Endothelial cell of umbilical vein (primary cell): ENCODE data around the gene PRSS22. TPM values are rescaled to one million over a fixed set of nuclear protein-coding genes. Genes with fewer than 3 reads are reported as not detected.

ENCODE experiments used
- BruUV-seq: library from RNA; stranded (reverse); fragments of 400-500 nt; replicated peaks from 2 replicates; lab custom pipeline; 2021; lab: Mats Ljungman, UMichigan
- CTCF ChIA-PET: fragments of 300-600, 350-600 bp; sonication (Branson Sonifier 250); formaldehyde crosslinking; loops from one replicate; lab custom pipeline; 2021; ENCODE audit warnings: antibody characterized with exemption, inconsistent platforms; lab: Charles Lee
- POLR2A ChIA-PET: fragments of 300-600, 350-600 bp; sonication (Branson Sonifier 250); formaldehyde crosslinking; loops from one replicate; lab custom pipeline; 2021; ENCODE audit warnings: antibody characterized with exemption, inconsistent platforms; lab: Charles Lee
- DNase-seq: peaks from one replicate; pipeline ENCODE4 v3.0.0-alpha.2; 2011; ENCODE audit warnings: low read depth, low spot score
- FAIRE-seq: peaks from 2 replicates; lab custom pipeline; 2011; peaks lifted over from hg19 to GRCh38; lab: Jason Lieb, UNC
- H2AFZ ChIP-seq: 2 replicates; pipeline ENCODE4 v1.6.0; 2012; ENCODE audit warnings: low read depth, low read length, control low read depth, inconsistent platforms
- H3K27ac ChIP-seq: 2 replicates; pipeline ENCODE4 v1.5.1; 2011; ENCODE audit warnings: low read depth, mild to moderate bottlenecking, control low read depth, low read length, moderate library complexity; ENCODE audit not compliant: insufficient read depth
- H3K27me3 ChIP-seq, 2 experiments: 2 replicates each; pipeline versions ENCODE4 v1.6.0 to v1.6.1; 2011; ENCODE audit warnings: low read length in 2 of 2, mixed read lengths in 1 of 2; ENCODE audit not compliant: control insufficient read depth in 2 of 2, insufficient read depth in 2 of 2
- H3K36me3 ChIP-seq, 2 experiments: 2 replicates in 1 of 2; 3 replicates in 1 of 2; pipeline ENCODE4 v1.5.1; 2011; ENCODE audit warnings: low read length in 2 of 2, mild to moderate bottlenecking in 1 of 2, moderate library complexity in 1 of 2; ENCODE audit not compliant: control insufficient read depth in 2 of 2, insufficient read depth in 2 of 2; ENCODE audit errors: extremely low read depth in 1 of 2
- H3K4me1 ChIP-seq: 3 replicates; pipeline ENCODE4 v1.5.1; 2011; ENCODE audit warnings: mild to moderate bottlenecking, low read length; ENCODE audit not compliant: control insufficient read depth, insufficient read depth; ENCODE audit errors: extremely low read depth
- H3K4me2 ChIP-seq: 2 replicates; pipeline ENCODE4 v1.6.1; 2011; ENCODE audit warnings: low read length, control low read depth, mixed read lengths; ENCODE audit not compliant: insufficient read depth
- H3K4me3 ChIP-seq, 3 experiments: fragments of 200-600 bp in 1 of 3; sonication (generic), shearing (Covaris generic) in 1 of 3; replicated peaks in 1 of 3; 2 replicates each; pipeline ENCODE4 v1.5.1; 2011 to 2016; ENCODE audit warnings: control low read depth in 3 of 3, low read length in 3 of 3, mild to moderate bottlenecking in 2 of 3, inconsistent platforms in 1 of 3, low read depth in 1 of 3, moderate library complexity in 1 of 3; ENCODE audit not compliant: insufficient read depth in 1 of 3
- H3K79me2 ChIP-seq: 2 replicates; pipeline ENCODE4 v1.6.0; 2012; ENCODE audit warnings: low read length, inconsistent platforms; ENCODE audit not compliant: control insufficient read depth, insufficient read depth
- H3K9ac ChIP-seq: replicated peaks from 2 replicates; pipeline ENCODE3; 2011; ENCODE audit warnings: low read length, control low read depth; ENCODE audit not compliant: insufficient read depth; ENCODE audit errors: extremely low read depth
- H3K9me1 ChIP-seq: replicated peaks from 3 replicates; pipeline ENCODE4 v1.6.0; 2011; ENCODE audit warnings: mild to moderate bottlenecking, low read length; ENCODE audit not compliant: control insufficient read depth, insufficient read depth; ENCODE audit errors: extremely low read depth
- H3K9me3 ChIP-seq: replicated peaks from 2 replicates; pipeline ENCODE4 v1.5.1; 2012; ENCODE audit warnings: low read length, inconsistent platforms; ENCODE audit not compliant: control insufficient read depth, insufficient read depth
- H4K20me1 ChIP-seq: replicated peaks from 2 replicates; pipeline ENCODE3; 2011; ENCODE audit warnings: mild to moderate bottlenecking, low read length; ENCODE audit not compliant: control insufficient read depth, insufficient read depth; ENCODE audit errors: extremely low read depth
- EZH2 ChIP-seq: IDR thresholded peaks from 2 replicates; pipeline ENCODE4 v1.6.1; 2012; ENCODE audit warnings: borderline replicate concordance, low read depth, mild to moderate bottlenecking, moderate library complexity, low read length, inconsistent platforms; ENCODE audit not compliant: severe bottlenecking
- FOS ChIP-seq: IDR thresholded peaks from 2 replicates; pipeline ENCODE4 v1.6.1; 2011; ENCODE audit warnings: mild to moderate bottlenecking, low read length, moderate library complexity, borderline replicate concordance; ENCODE audit not compliant: insufficient read depth
- GATA2 ChIP-seq: IDR thresholded peaks from 2 replicates; pipeline ENCODE4 v1.7.0; 2011; ENCODE audit warnings: low read depth, mild to moderate bottlenecking, moderate library complexity, mixed read lengths, low read length; ENCODE audit not compliant: insufficient read length, insufficient read depth
- JUN ChIP-seq: IDR thresholded peaks from 2 replicates; pipeline ENCODE4 v1.6.1; 2011; ENCODE audit warnings: borderline replicate concordance, low read depth; ENCODE audit not compliant: insufficient read length, insufficient read depth
- MYC ChIP-seq: IDR thresholded peaks from one replicate; pipeline ENCODE4 v1.6.1; 2011; ENCODE audit warnings: mild to moderate bottlenecking, low read depth, low read length
- POLR2A ChIP-seq: IDR thresholded peaks from 2 replicates; pipeline ENCODE4 v1.6.1; 2012; ENCODE audit warnings: low read depth, mild to moderate bottlenecking, control low read depth, low read length
- POLR2AphosphoS5 ChIP-seq: IDR thresholded peaks from 2 replicates; pipeline ENCODE4 v1.6.1; 2012; ENCODE audit warnings: low read depth, mild to moderate bottlenecking, control low read depth, low read length, moderate library complexity; ENCODE audit not compliant: insufficient read depth
- dilution Hi-C: fragments of 300-500 bp; cut with MboI; formaldehyde crosslinking; loops from one replicate; pipeline ENCODE4 v1.15.0; 2019; ENCODE audit warnings: low sequenced_read_pairs; ENCODE audit not compliant: extremely low pct_ligation_motif_present
- intact Hi-C: fragments of 100-400 bp; cut with micrococcal nuclease; formaldehyde crosslinking; loops from one replicate; pipeline ENCODE4 v1.10.0; 2022
- polyA plus RNA-seq, 4 experiments: library from polyadenylated mRNA; depleted of rRNA in 3 of 4; stranded (reverse) in 3 of 4; unstranded in 1 of 4; fragments of >200 nt; gene quantifications; 2 replicates each; pipeline versions ENCODE4 v1.2.1 to v1.2.3, GENCODE V29; 2011 to 2012; ENCODE audit warnings: missing spikeins in 1 of 4
- total RNA-seq: library from RNA; stranded (reverse); gene quantifications from 2 replicates; pipeline ENCODE4 v1.2.3, GENCODE V29; 2021
- TF ChIP-seq, protein P1 (sequence below), 2 donors: IDR thresholded peaks; 1 replicate in 1 of 2; 2 replicates in 1 of 2; pipeline ENCODE4 v1.5.1; 2011; ENCODE audit warnings: low read length in 2 of 2, mild to moderate bottlenecking in 2 of 2, moderate library complexity in 2 of 2, control low read depth in 1 of 2, inconsistent platforms in 1 of 2, low read depth in 1 of 2; ENCODE audit not compliant: insufficient read depth in 1 of 2; ENCODE audit errors: extremely low read depth in 1 of 2
- TF ChIP-seq, protein P2 (sequence below): IDR thresholded peaks from 2 replicates; pipeline ENCODE4 v1.6.1; 2011; ENCODE audit not compliant: insufficient read depth, insufficient read length

The PRSS22 gene
- total and polyA plus RNA-seq, 2 donors (not counting 3 experiments of a cell fraction or from before 2014, with no cell fraction given): not detected

DNA sequence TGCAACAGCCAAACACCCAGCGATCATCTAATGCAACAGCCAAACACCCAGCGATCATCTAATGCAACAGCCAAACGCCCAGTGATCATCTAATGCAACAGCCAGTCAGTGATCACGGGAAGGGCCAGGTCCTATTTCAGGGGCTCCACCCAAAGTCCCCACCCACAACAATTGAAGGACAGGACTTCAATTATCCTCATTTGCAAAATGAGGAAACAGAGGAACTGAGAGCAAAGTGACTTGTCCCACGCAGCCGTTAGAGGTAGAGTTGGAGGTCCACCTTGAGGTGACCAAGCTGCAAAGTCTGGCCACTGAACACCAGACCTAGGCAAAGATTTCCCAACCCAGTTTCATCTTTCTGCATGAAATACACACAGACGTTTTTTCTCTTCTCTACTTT, 24.2 kb downstream of the PRSS22 start:
- no peak overlapping the region for H3K4me3 ChIP-seq
- no peak for FAIRE-seq
- no peaks in the 10 kb centered on the region for H3K9me1 ChIP-seq
- CTCF ChIA-PET: no interaction called here
- BruUV-seq: no TSS peak
- no peak overlapping the region for H3K27ac ChIP-seq
- POLR2A ChIA-PET: no interaction called here
- no peaks in the 10 kb centered on the region for H3K9me3 ChIP-seq
- dilution Hi-C loops (no loop called here), intact Hi-C loops (loop anchor here (10.0 kb wide), 1 partner anchor 59 kb away; the partner anchor contains the start of gene ELOB)
- peaks cover 14% of the 10 kb centered on the region for H3K4me1 ChIP-seq
- H3K79me2 ChIP-seq: no peaks in the 10 kb centered on the region
- DNase-seq: no peak
- H3K36me3 ChIP-seq: no peaks in the 10 kb centered on the region
- no peak overlapping the region for H2AFZ ChIP-seq
- no peaks in the 10 kb centered on the region for H3K27me3 ChIP-seq
- H3K9ac ChIP-seq: no peak overlapping the region
- TF ChIP-seq, protein P1, sequence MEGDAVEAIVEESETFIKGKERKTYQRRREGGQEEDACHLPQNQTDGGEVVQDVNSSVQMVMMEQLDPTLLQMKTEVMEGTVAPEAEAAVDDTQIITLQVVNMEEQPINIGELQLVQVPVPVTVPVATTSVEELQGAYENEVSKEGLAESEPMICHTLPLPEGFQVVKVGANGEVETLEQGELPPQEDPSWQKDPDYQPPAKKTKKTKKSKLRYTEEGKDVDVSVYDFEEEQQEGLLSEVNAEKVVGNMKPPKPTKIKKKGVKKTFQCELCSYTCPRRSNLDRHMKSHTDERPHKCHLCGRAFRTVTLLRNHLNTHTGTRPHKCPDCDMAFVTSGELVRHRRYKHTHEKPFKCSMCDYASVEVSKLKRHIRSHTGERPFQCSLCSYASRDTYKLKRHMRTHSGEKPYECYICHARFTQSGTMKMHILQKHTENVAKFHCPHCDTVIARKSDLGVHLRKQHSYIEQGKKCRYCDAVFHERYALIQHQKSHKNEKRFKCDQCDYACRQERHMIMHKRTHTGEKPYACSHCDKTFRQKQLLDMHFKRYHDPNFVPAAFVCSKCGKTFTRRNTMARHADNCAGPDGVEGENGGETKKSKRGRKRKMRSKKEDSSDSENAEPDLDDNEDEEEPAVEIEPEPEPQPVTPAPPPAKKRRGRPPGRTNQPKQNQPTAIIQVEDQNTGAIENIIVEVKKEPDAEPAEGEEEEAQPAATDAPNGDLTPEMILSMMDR (IDR thresholded peaks at IDR 0.05; ENCODE audit: extremely low read depth in 1 of 2, insufficient read depth in 1 of 2, low read depth in 1 of 2, low read length in 2 of 2): no peak
- TF ChIP-seq MYC (no peak), EZH2 (no peak), GATA2 (no peak), POLR2A (no peak), FOS (no peak), JUN (no peak), POLR2AphosphoS5 (no peak)
- TF ChIP-seq, protein P2, sequence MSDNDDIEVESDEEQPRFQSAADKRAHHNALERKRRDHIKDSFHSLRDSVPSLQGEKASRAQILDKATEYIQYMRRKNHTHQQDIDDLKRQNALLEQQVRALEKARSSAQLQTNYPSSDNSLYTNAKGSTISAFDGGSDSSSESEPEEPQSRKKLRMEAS: no peak
- H4K20me1 ChIP-seq: no peaks in the 10 kb centered on the region
- H3K4me2 ChIP-seq: no peak overlapping the region
